Gastroesophageal sphincter (tissue), 4 donors: Measurements from ENCODE around the gene PXN. TPM values are rescaled to one million over a fixed set of nuclear protein-coding genes. Genes with fewer than 3 reads are reported as not detected.

ENCODE experiments used
- ATAC-seq: fragments of 150-250 bp; one replicate; pipeline ENCODE4 v1.9.1; 2016; ENCODE audit warnings: mild to moderate bottlenecking, moderate library complexity
- H3K27ac ChIP-seq, 4 donors: fragments of 200-600 bp; sonication (generic) in 3 of 4; 1 replicate in 3 of 4; 2 replicates in 1 of 4; pipeline ENCODE4 v1.5.1; 2016 to 2019
- H3K27me3 ChIP-seq: fragments of 200-600 bp; sonication (generic); one replicate; pipeline ENCODE4 v1.5.1; 2019
- H3K36me3 ChIP-seq, 2 donors: fragments of 200-600 bp; sonication (generic); one replicate each; pipeline ENCODE4 v1.5.1; 2019; ENCODE audit warnings: control low read depth in 1 of 2
- H3K4me1 ChIP-seq, 3 donors: fragments of 200-600 bp; sonication (generic); 1 replicate in 2 of 3; 2 replicates in 1 of 3; pipeline ENCODE4 v1.5.1; 2016 to 2019; ENCODE audit warnings: control low read depth in 2 of 3
- H3K4me3 ChIP-seq, 2 donors: fragments of 200-600 bp; sonication (generic); one replicate each; pipeline ENCODE4 v1.5.1; 2019; ENCODE audit warnings: mild to moderate bottlenecking in 1 of 2, moderate library complexity in 1 of 2
- H3K9me3 ChIP-seq, 3 donors: fragments of 200-600 bp; sonication (generic); one replicate each; pipeline ENCODE4 v1.5.1; 2017 to 2019; ENCODE audit warnings: control low read depth in 2 of 3
- CTCF ChIP-seq, 4 experiments: fragments of 200-600 bp in 2 of 4; fragments of 450-650 bp in 2 of 4; sonication (generic) in 1 of 4; IDR thresholded peaks; one replicate each; pipeline ENCODE4 v1.5.1; 2017 to 2019; ENCODE audit warnings: antibody characterized with exemption in 4 of 4, mild to moderate bottlenecking in 2 of 4, moderate library complexity in 2 of 4
- EP300 ChIP-seq: sonication (generic); formaldehyde crosslinking; IDR thresholded peaks from one replicate; pipeline ENCODE4 v1.6.1; 2017; ENCODE audit warnings: antibody characterized with exemption, mild to moderate bottlenecking
- POLR2A ChIP-seq, 2 donors: fragments of 450-650 bp; IDR thresholded peaks; one replicate each; pipeline ENCODE4 v1.6.1; 2017; ENCODE audit warnings: antibody characterized with exemption in 2 of 2, mild to moderate bottlenecking in 2 of 2, moderate library complexity in 1 of 2
- POLR2AphosphoS5 ChIP-seq: sonication (generic); formaldehyde crosslinking; IDR thresholded peaks from one replicate; pipeline ENCODE4 v1.6.1; 2017; ENCODE audit warnings: antibody characterized with exemption
- WGBS, 2 donors: methylation state at CpG; one replicate each; pipeline ENCODE4 v1.1.5; 2018; ENCODE audit warnings: low coverage in 1 of 2; 5-methylcytosine and 5-hydroxymethylcytosine counted together
- total RNA-seq, 4 donors: library from RNA; depleted of rRNA; stranded (reverse); fragments of >200 nt; gene quantifications; one replicate each; pipeline ENCODE4 v1.1.0, GENCODE V29; 2016

The PXN gene
- total RNA-seq, 4 donors from 2014 or later, result 43.2 to 80.4 (median 59.4) TPM

GRCh38 chr12:120169946-120170345 is 95.6 kb downstream of the PXN start:
- no peaks in the 10 kb centered on the region for H3K9me3 ChIP-seq
- TF ChIP-seq CTCF (IDR thresholded peaks at IDR 0.05) (no peak), POLR2AphosphoS5 (no peak), POLR2A (IDR thresholded peaks at IDR 0.05) (no peak), EP300 (no peak)
- H3K36me3 ChIP-seq, result peaks cover 0 to 100% of the 10 kb centered on the region in 2 donors
- H3K27ac ChIP-seq, result no peak overlapping the region
- H3K27me3 ChIP-seq, result no peaks in the 10 kb centered on the region
- 100% methylated on average over 1 of the region's 2 CpGs; no CpG with 5 or more reads in 1 of the 2 donors for WGBS, 2 donors
- ATAC-seq, result no peak
- H3K4me1 ChIP-seq, result no peaks in the 10 kb centered on the region
- no peak overlapping the region for H3K4me3 ChIP-seq

GRCh38 chr12:120168337-120168736 is 97.2 kb downstream of the PXN start:
- Histone ChIP-seq H3K9me3 (no peaks in the 10 kb centered on the region), H3K27ac (no peak overlapping the region), H3K4me3 (no peak overlapping the region), H3K36me3 (peaks cover 0 to 100% of the 10 kb centered on the region in 2 donors), H3K27me3 (no peaks in the 10 kb centered on the region), H3K4me1 (no peaks in the 10 kb centered on the region)
- 88 to 93% methylated on average over 4 of the region's 4 CpGs for WGBS, 2 donors
- TF ChIP-seq POLR2AphosphoS5 (no peak), EP300 (no peak), POLR2A (IDR thresholded peaks at IDR 0.05) (no peak), CTCF (IDR thresholded peaks at IDR 0.05) (no peak)
- ATAC-seq, result no peak

GRCh38 chr12:120167529-120168095 is 97.9 kb downstream of the PXN start:
- TF ChIP-seq POLR2A (IDR thresholded peaks at IDR 0.05) (no peak), POLR2AphosphoS5 (no peak), EP300 (no peak), CTCF (IDR thresholded peaks at IDR 0.05) (no peak)
- no peaks in the 10 kb centered on the region for H3K4me1 ChIP-seq
- ATAC-seq, result no peak
- no peaks in the 10 kb centered on the region for H3K27me3 ChIP-seq
- H3K9me3 ChIP-seq, result no peaks in the 10 kb centered on the region
- H3K36me3 ChIP-seq, result peaks cover 0 to 100% of the 10 kb centered on the region in 2 donors
- no peak overlapping the region for H3K27ac ChIP-seq
- no peak overlapping the region for H3K4me3 ChIP-seq
- 79 to 86% methylated on average over 6 of the region's 6 CpGs for WGBS, 2 donors

- no peaks in the 10 kb centered on the region for H3K27me3 ChIP-seq
- ATAC-seq, result no peak
- TF ChIP-seq EP300 (no peak), CTCF (IDR thresholded peaks at IDR 0.05) (no peak), POLR2A (IDR thresholded peaks at IDR 0.05) (no peak), POLR2AphosphoS5 (no peak)
- no peak overlapping the region for H3K4me3 ChIP-seq
- H3K36me3 ChIP-seq, result peaks cover 0 to 100% of the 10 kb centered on the region in 2 donors
- H3K4me1 ChIP-seq, result no peaks in the 10 kb centered on the region
- H3K27ac ChIP-seq, result no peak overlapping the region
- 88 to 90% methylated on average over 2 to 10 of the region's 11 CpGs for WGBS, 2 donors
- H3K9me3 ChIP-seq, result no peaks in the 10 kb centered on the region
Observed at GRCh38 chr12:120164293-120164692, 101.2 kb downstream of the PXN start.

GRCh38 chr12:120162763-120163162 is 102.8 kb downstream of the PXN start:
- ATAC-seq, result no peak
- peaks cover 0 to 100% of the 10 kb centered on the region in 2 donors for H3K36me3 ChIP-seq
- no peaks in the 10 kb centered on the region for H3K27me3 ChIP-seq
- 79 to 82% methylated on average over 2 to 3 of the region's 8 CpGs for WGBS, 2 donors
- H3K4me3 ChIP-seq, result no peak overlapping the region
- TF ChIP-seq POLR2A (IDR thresholded peaks at IDR 0.05) (no peak), CTCF (IDR thresholded peaks at IDR 0.05) (no peak), EP300 (no peak), POLR2AphosphoS5 (no peak)
- H3K27ac ChIP-seq, result no peak overlapping the region
- H3K4me1 ChIP-seq, result no peaks in the 10 kb centered on the region
- no peaks in the 10 kb centered on the region for H3K9me3 ChIP-seq
